HEK293 (cell line): ENCODE data around the gene KLHL17.
A peak's percentile ranks its signal among the peaks of the same experiment; 100 is the strongest.

Experiments
- BCL11A ChIP-seq: fragments of 450-650 bp; formaldehyde crosslinking; IDR thresholded peaks from 2 replicates; pipeline ENCODE4 v1.5.1; 2016; ENCODE audit warnings: low read depth, missing biosample characterization, missing genetic modification characterization
- EGR2 ChIP-seq: fragments of 450-650 bp; formaldehyde crosslinking; IDR thresholded peaks from 2 replicates; pipeline ENCODE4 v1.5.1; 2016; ENCODE audit warnings: low read depth, missing biosample characterization, missing genetic modification characterization
- GLIS1 ChIP-seq: fragments of 450-650 bp; formaldehyde crosslinking; IDR thresholded peaks from 2 replicates; pipeline ENCODE4 v1.5.1; 2016; ENCODE audit warnings: missing biosample characterization, missing genetic modification characterization
- KLF9 ChIP-seq: fragments of 450-650 bp; formaldehyde crosslinking; IDR thresholded peaks from 2 replicates; pipeline ENCODE4 v1.5.1; 2016; ENCODE audit warnings: missing biosample characterization, missing genetic modification characterization, low read depth
- PATZ1 ChIP-seq: fragments of 450-650 bp; formaldehyde crosslinking; IDR thresholded peaks from 2 replicates; pipeline ENCODE4 v1.5.1; 2016; ENCODE audit warnings: missing biosample characterization, missing genetic modification characterization
- PRDM1 ChIP-seq: fragments of 450-650 bp; formaldehyde crosslinking; IDR thresholded peaks from 2 replicates; pipeline ENCODE4; 2016; ENCODE audit warnings: missing biosample characterization, missing genetic modification characterization
- PRDM2 ChIP-seq: fragments of 450-650 bp; formaldehyde crosslinking; IDR thresholded peaks from 2 replicates; pipeline ENCODE4 v1.5.1; 2016; ENCODE audit warnings: missing biosample characterization, missing genetic modification characterization, borderline replicate concordance
- PRDM6 ChIP-seq: fragments of 450-650 bp; formaldehyde crosslinking; IDR thresholded peaks from 2 replicates; pipeline ENCODE4 v1.5.1; 2017; ENCODE audit warnings: missing biosample characterization, missing genetic modification characterization
- ZBTB48 ChIP-seq: fragments of 450-650 bp; formaldehyde crosslinking; IDR thresholded peaks from 2 replicates; pipeline ENCODE4 v1.5.1; 2016; ENCODE audit warnings: missing biosample characterization, missing genetic modification characterization
- ZFP3 ChIP-seq: fragments of 450-650 bp; formaldehyde crosslinking; IDR thresholded peaks from 2 replicates; pipeline ENCODE4 v1.5.1; 2016; ENCODE audit warnings: low read depth, missing biosample characterization, missing genetic modification characterization
- ZIC2 ChIP-seq: fragments of 450-650 bp; formaldehyde crosslinking; IDR thresholded peaks from 2 replicates; pipeline ENCODE4 v1.5.1; 2016; ENCODE audit warnings: missing biosample characterization, missing genetic modification characterization
- ZNF221 ChIP-seq: fragments of 450-650 bp; formaldehyde crosslinking; IDR thresholded peaks from 2 replicates; pipeline ENCODE4 v1.5.1; 2017; ENCODE audit warnings: missing biosample characterization, missing genetic modification characterization, borderline replicate concordance
- ZNF354C ChIP-seq: fragments of 450-650 bp; formaldehyde crosslinking; IDR thresholded peaks from 2 replicates; pipeline ENCODE4 v1.5.1; 2016; ENCODE audit warnings: missing biosample characterization, missing genetic modification characterization, low read depth, borderline replicate concordance
- ZNF423 ChIP-seq: fragments of 450-650 bp; formaldehyde crosslinking; IDR thresholded peaks from 2 replicates; pipeline ENCODE4 v1.5.1; 2016; ENCODE audit warnings: missing biosample characterization, missing genetic modification characterization
- ZNF518A ChIP-seq: fragments of 450-650 bp; formaldehyde crosslinking; conservative IDR thresholded peaks from 2 replicates; pipeline ENCODE4 v1.5.1; 2016; ENCODE audit warnings: low read depth, missing biosample characterization, missing genetic modification characterization
- ZNF549 ChIP-seq: fragments of 450-650 bp; IDR thresholded peaks from 2 replicates; pipeline ENCODE4 v1.5.1; 2018; ENCODE audit warnings: missing biosample characterization, missing genetic modification characterization, mild to moderate bottlenecking, inconsistent platforms, moderate library complexity
- ZNF561 ChIP-seq: fragments of 450-650 bp; IDR thresholded peaks from 2 replicates; pipeline ENCODE4 v1.5.1; 2018; ENCODE audit warnings: missing biosample characterization, missing genetic modification characterization, borderline replicate concordance
- ZNF670 ChIP-seq: fragments of 450-650 bp; formaldehyde crosslinking; IDR thresholded peaks from 2 replicates; pipeline ENCODE4 v1.5.1; 2016; ENCODE audit warnings: missing biosample characterization, missing genetic modification characterization, low read depth
- ZSCAN18 ChIP-seq: fragments of 450-650 bp; formaldehyde crosslinking; IDR thresholded peaks from 2 replicates; pipeline ENCODE4 v1.5.1; 2016; ENCODE audit warnings: missing biosample characterization, missing genetic modification characterization
- ZSCAN4 ChIP-seq: fragments of 450-650 bp; formaldehyde crosslinking; IDR thresholded peaks from 2 replicates; pipeline ENCODE4 v1.5.1; 2017; ENCODE audit warnings: missing biosample characterization, missing genetic modification characterization

The KLHL17 gene

GRCh38 chr1:931380-932172, 28.8 kb upstream of the KLHL17 start (continued):
- TF ChIP-seq ZNF221 (tag by site-specific recombination) = peak; percentile 16; the same call in 1 of the 2 replicates
- TF ChIP-seq ZNF549 (tag by site-specific recombination) = no peak
- TF ChIP-seq GLIS1 = peak; percentile 84
- TF ChIP-seq ZIC2 (tag by site-specific recombination) = peak; percentile 93
- TF ChIP-seq ZSCAN18 (tag by site-specific recombination) = 0 out of 2 replicates have a peak, but pooled peaks have one; percentile 50
- peak; percentile 67; the same call in 1 of the 2 replicates for TF ChIP-seq ZNF423
- no peak for TF ChIP-seq ZSCAN4 (tag by site-specific recombination)
- peak; percentile 86 for TF ChIP-seq ZNF561 (tag by site-specific recombination)
- no peak for TF ChIP-seq ZNF354C
- TF ChIP-seq PRDM2 (tag by site-specific recombination) = no peak
- TF ChIP-seq PATZ1 (tag by site-specific recombination) = peak; percentile 33
- peak; percentile 38; the same call in 1 of the 2 replicates for TF ChIP-seq KLF9
- TF ChIP-seq BCL11A (tag by site-specific recombination) = peak; percentile 36; the same call in 1 of the 2 replicates
- peak; percentile 95 for TF ChIP-seq ZBTB48 (tag by site-specific recombination)
- TF ChIP-seq ZNF518A (tag by site-specific recombination) = no peak
- peak; percentile 70; the same call in 1 of the 2 replicates for TF ChIP-seq PRDM6
- peak; percentile 99 for TF ChIP-seq ZFP3 (tag by site-specific recombination)
- no peak for TF ChIP-seq PRDM1 (tag by site-specific recombination)
- no peak for TF ChIP-seq ZNF670 (tag by site-specific recombination)
- TF ChIP-seq EGR2 (tag by site-specific recombination) = peak; percentile 67
